NCI-H1092 treated with DMSO at 0.1 percent for 48 hours (cell line): ENCODE results near the gene P2RX4.
"Not testable (repeated sequence)": the region's sequence is repeated elsewhere in the genome, so short reads cannot be mapped to it uniquely, and the experiment has no call there.

Experiments used
- DNase-seq: peaks from one replicate; lab custom pipeline; 2025; lab: John Stamatoyannopoulos, UW

P2RX4 gene

DNA sequence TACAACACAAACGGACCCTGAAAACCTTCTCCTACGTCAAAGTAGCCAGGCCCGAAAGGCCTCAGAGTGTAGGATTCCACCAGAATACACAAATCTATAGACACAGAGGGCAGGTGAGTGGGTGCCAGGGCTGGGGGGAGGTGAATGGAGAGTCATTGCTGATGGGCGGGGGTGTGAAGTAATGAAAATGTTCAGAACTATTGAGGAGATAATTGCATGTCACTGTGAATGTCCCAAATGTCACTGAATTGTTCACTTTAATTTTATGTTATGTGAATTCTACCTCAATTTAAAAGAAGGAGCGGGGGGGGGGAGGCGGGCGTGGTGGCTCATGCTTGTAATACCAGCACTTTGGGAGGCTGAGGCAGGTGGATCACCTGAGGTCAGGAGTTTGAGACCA, 36.0 kb downstream of the P2RX4 start:
- no peak for DNase-seq

DNA sequence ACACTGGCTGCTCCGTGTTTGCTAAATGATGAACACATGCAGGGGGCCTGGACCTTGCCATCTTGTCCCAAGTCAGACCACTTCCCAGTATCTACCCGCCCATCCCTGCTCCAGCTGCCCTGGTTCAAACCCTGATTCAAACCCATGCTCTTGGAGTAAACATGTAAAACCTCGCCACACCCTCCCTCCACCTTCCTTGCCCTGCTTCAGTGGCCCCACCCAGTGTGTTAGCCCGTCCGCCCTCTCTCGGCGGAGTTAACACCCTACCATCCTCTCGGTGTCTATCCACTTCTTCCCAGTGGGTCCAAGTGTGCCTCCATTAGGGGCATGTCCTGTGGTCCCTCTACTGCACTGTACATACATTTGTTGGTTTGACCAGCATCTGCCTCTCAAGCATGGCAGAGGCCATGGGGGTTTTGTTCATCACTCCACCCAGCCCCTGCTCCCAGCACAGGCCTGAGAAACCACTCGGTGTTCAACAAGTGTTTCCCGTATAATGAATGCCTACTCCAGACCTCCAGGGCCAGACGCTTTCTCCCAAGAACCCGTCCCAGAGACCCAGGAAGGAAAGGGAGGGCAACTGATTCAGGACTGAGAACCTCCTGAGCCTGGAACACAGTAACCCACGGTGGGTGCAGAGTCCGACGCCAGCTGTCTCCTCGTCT, 37.1 kb downstream of the P2RX4 start:
- DNase-seq, result no peak

DNA sequence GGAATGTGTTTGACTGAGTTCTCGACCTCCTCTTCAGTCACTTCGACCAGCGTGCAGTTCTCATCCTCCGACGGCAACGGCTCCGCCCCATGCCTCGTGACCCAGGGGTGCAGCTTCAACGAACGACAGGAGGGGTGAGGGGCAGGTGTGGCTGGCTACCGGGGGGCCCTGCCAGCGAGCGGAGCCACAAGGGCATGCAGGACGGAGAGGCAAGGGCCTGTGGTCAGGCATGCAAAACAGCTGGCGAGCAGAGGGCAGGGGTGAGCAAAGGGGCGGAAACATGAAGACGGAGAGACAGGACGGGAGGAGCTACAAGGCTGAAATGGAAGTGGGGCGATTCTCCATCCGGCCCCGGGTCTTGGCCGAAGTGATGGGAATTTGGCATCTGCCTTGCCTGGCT, 38.7 kb downstream of the P2RX4 start:
- DNase-seq, result no peak

DNA sequence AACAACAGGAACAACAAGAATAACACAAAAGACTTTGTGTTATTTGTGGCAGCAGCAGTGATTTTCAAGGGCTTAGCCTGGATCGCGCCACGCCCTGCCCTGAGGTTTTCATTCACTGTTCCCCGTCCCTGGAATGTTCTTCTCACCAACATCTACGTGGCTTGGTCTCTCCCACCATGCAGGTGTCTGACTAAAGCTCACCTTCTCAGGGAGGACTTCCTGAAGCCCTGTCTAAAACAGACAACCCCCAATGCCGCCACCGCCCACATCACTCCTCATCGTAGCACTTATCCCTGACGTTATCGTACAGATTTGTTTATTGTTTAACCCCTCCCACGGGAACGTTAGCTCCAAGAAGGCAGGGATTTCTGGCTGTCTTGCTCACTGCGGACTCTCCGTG, 40.4 kb downstream of the P2RX4 start:
- no peak for DNase-seq

DNA sequence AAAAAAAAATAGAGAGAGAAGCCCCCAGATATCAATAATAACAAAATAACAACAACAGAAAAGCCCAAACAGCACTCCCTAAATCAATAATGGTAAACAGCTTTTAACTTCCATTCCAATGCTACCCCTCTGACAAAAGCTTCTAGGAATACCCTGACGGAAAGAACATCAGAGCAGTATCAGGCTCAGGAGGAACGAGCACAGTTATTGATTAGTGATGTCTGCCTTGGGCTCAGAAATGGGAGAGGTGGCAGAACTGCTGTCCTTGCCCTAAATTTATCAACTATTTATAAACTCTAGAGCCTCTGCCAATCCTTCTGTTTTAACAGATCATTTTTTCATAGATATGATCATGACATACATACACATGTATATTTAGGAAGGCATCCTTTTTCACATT, 41.9 kb downstream of the P2RX4 start:
- no peak for DNase-seq

DNA sequence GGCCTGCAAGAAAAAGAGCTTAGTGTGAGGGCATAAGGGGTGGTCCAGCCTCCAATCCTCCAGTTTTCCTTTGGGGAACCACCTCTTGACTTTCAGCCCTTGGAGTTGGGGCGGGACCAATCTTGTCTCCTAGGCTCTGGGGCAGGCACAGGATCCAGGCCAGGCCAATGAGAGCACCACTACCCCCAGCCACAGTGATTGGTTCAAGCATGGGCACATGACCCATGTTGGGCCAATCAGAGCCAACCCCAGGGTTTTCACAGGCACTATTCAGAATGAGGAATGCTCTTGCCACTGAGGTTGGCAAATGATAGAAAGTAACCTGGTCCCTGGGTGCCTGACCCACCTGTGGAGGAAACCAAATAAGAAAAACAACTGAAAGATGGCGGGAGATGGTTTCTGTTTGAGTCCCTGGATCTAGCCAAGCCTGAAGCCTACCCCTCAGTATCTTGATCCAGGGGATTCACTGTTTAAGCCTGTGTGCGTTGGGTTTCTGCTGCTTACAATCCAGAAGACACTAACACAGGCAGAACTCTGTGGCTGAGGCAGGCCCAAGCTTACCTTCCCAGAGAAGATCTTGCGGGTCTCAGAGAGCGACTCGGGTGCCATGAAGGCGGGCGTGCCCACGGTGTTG, 42.9 kb downstream of the P2RX4 start:
- DNase-seq, result no peak

DNA sequence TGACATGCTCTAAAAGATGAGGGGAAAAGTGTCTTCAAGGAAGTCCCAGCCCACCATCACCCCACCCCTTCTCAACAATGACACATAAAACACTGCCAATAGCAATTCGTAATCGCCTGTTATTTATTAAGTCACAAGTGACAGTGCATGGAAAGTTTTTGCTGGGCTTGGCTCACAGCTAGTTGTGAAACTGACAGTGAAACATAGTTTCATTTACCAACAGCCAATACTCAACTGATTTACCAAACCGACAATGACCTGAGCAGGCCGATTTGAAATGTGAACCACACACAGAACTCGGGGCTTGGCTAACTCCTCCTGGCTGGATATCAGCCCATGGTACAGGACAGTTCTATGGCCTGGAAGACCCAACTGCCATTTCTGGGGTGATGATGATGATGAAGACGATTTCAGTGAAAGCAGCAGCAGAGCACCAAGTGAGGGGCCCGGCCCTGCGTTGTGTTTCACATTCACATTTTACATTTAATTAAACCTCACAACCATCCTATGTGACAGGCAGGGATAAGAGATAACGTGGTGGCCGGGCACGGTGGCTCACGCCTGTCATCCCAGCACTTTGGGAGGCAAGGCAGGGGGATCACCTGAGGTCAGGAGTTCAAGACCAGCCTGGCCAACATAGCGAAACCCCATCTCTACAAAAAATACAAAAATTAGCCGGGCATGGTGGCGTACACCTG, 43.9 kb downstream of the P2RX4 start:
- no peak for DNase-seq

DNA sequence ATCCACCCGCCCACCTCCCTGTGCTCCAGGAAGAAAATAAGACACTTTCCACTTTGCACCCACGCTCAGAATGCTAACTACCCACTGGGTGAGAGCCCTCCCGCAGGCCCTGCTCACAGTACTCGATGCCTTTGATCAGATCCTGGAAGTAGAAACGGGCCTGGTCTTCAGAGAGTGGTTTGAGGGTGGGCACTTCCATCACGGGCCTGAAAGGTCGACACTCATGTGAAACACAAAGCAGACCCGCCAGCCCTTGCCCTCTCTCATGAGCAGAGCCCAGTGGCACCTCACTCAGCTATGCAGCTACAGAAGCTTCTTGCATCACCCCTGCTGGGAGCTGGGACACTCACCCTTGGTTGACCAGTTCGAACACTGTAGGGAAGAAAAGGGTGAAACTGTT, 45.5 kb downstream of the P2RX4 start:
- no peak for DNase-seq

DNA sequence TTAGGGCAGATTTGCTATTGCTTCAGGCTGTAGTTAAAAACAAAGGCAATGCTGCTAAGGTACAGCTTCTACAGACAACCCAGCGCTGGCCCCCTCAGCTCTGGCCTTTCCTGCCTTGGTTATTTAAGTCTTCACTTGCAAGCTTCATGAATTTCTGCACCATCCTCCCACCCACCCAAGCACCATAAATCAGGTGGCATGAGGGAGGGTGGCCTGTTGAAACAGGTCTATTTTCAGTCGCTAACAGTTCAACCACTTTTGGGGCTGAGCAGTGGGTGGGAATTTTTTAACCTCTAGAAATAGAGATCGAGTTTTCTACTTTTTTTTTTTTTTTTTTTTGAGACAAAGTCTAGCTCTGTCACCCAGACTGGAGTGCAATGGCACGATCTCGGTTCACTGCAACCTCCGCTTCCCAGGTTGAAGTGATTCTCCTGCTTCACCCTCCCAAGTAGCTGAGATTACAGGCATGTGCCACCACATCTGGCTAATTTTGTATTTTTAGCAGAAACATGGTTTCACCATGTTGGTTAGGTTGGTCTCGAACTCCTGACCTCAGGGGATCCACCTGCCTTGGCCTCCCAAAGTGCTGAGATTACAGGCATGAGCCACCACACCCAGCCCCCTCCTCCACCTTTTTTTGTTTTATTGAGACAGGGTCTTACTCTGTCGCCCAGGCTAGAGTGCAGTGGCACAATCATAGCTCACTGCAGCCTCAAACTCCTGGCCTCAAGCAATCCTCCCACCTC, 47.9 kb downstream of the P2RX4 start:
- DNase-seq, result not testable (repeated sequence)

DNA sequence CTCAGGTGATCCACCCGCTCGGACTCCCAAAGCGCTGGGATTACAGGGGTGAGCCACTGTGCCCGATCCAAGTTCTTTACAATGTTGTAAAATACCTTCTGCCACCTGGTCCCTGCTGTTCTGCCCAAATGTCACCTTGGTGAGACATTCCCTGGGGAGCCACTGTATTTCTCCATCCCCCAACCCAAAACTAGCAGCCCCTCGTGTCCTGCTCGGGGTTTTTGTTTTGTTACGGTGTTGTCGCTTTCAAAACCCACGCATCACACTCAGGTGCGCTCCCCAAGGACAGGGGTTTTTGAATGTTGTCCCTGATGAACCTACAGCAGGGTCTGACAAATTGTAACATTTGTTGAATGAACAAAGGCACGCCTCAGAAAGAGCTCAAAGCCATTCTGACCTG, 49.1 kb downstream of the P2RX4 start:
- no peak for DNase-seq

DNA sequence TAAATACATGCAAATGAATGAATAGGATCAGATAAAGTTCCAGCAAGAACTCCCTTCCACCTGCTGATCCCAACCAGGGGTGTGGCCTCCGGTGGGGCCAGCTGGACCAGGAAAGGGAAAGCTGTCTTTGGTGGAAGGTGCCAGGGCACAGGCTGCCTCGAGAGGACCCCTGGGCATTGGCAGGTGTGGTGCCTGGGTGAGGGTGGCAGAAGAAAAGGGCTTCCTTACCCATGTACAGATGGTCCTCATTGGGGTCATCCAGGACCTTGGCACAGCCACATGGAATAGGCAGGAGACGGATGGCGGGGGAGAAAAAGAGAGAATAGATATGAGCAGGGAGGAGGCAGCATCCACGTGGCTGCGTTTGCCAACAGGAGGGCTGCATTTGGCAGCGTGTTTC, 50.2 kb downstream of the P2RX4 start:
- DNase-seq, result no peak

DNA sequence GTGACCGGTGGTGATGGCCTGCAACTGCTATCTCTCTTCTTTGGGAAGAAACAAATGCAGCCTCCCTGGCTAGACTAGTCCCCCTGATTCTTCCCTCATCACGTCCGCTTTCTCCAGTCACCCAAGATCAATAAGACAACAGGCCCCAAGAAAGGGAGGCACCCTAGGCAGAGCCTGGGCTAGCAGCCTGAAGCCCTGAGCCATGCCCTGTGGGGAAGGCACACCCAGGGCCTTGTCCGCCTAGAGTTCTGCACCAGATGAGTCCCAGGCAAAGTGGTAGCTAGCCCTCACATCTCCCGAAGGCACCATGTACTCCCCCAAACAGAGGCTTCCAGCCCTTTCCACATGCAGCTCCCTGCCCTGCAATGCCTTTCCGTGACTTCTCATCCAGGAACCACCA, 51.5 kb downstream of the P2RX4 start:
- no peak for DNase-seq

DNA sequence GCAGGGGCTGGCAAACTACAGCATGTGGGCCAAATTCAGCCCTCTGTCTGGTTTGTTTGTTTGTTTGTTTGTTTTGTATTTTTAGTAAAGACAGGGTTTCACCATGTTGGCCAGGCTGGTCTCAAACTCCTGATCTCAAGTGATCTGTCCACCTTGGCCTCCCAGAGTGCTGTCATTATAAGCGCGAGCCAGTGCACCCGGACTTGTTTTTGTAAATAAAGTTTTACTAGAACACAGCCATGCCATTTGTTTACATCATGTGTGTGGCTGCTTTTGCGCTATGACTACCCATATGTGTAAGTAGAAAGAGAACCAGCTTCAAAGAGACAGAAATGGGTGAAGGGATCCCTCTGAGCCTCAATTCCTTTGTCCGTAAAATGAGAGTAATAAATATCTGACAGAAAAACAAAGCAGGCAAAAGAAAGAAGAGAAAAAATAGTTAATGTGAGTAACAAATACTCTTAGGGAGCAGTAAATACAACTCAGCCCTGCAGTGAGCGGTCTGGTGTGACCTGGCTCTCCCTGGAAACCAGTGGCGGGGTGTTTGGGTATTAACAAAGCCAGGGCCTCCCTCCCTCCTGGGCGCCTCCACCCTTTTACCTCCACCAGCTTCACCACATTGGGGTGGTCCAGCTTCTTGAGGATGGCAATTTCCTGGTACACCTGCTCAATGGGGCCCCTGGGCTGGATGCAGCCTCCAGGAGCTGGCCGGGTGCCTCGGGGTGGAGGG, 53.4 kb downstream of the P2RX4 start:
- no peak for DNase-seq

DNA sequence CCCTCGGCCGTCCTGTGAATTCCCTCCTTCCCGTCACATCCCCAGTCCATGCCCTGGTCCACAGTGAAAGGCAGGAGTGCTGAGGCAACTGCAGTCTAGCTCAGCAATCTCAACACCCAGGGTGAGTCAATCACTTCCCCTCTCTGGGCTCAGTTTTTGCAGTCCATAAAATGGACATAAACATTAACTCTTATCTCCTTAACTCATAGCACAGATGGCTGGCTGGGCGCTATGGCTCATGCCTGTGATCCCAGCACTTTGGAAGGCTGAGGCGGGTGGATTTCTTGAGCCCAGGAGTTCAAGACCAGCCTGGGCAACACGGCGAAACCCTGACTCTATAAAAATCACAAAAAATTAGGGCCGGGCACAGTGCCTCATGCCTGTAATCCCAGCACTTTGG, 54.2 kb downstream of the P2RX4 start:
- no peak for DNase-seq

DNA sequence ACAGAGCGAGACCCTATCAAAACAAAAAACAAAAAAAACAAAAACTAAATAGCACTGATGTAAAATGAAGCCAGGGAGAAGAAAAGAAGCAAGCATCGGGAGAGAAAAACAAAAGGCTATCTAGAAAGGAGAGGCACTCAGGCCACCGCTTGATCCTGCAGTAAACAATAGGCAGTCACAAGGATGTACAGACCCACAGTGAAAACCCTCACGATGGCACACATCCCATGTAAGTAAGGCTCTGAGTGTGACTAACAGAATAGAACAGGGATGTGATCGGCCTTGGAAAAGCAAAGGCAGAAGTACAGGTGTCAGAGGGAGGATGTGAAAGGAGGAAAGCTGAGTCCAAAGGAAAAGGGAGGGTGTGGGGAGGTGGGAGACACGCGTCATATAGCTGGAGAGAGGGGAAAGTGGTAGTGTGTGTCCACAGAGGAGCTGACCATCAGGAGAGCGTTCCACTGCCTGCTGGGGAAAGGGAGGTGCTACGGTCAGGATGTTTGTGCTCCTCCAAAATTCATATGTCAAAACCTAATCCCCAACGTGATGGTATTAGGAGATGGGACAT, 55.1 kb downstream of the P2RX4 start:
- no peak for DNase-seq

DNA sequence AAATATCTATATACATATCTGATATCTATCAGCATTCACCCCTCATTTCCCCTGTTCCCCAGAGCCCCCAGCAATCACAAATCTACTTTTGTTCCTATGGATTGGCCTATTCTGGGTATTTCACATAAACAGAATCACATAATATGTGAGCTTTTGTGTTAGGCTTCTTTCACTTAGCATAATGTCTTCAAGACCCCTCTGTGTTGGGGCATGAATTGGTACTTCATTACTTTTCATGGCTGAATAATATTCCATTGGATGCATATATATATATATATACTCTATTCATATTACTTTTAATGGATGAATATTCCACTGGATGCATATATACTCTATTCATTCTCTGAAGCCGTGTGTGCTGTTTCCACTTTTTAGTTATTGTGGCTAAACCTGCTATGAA, 57.9 kb downstream of the P2RX4 start:
- DNase-seq, result no peak

DNA sequence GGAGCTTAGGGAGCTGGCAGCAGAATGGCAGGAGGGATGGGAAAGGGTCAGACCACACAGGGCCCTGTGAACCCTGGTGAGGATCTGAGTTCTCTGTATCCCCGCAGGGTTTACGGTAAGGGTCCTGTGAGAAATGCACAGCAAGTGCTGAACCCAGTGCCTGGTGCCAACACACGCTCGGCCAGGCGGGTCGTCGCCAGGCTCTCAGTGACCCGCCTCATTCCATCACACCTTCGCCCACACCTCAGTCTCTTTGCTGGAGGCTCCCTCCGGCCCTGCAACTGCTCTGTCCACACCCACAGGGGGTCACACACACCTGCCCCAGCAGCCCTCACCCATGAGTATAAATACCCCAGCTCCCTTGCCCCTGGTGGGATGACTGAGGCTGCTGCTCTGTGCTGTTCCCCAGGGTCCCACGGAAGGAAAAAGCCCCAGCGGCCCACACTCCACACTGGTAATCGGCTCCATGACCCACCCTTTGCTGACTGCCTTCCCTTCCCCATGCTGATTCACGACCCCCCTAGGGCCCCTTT, 63.5 kb downstream of the P2RX4 start:
- DNase-seq, result no peak

DNA sequence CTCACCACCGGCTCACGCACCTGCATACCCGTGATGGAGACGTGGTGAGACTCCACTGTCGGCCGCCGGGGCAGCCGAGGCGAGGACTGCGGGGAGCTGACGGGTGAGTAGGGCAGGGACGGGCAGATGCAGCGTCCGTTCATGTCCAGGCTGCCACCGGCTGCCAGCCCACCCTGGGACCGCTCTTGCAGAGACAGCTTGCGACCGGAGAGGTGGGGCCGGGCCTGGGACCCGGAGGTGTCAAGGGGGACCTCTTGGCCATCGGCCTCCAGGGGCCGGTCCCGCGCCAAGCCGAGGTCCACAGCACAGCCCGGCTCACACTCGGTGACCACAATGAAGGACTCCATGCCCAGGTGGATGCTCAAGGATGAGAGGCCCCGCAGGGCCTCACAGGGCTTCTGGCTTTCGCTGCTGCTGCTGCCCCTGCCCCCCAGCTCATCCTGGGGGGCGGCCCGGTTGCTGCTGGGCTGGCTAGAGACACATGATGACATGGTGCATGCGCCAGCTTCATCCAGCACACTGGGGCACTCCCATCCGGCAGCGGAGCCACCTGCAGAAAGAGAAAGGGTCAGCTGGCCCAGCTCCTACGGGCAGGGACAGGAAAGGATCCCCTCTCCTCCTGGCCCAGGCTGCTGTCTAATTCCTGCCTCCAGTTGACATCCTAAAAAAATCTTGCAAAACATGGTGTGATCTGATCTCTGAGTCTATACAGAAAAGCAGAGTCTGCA, 64.3 kb downstream of the P2RX4 start:
- no peak for DNase-seq

DNA sequence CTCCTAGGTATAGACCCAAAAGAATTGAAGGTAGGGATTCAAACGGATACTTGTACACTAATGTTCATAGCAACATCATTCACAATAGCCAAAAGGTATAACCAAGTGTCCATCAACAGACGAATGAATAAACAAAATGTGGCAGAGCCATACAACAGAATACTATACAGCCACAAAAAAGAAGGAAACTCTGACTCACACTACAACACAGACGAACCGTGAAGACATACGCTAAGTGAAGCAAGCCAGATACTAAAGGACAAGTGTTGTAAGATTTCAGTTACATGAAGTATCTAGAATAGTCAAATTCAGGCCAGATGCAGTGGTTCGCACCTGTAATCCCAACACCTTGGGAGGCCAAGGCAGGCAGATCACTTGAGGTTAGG, 67.4 kb downstream of the P2RX4 start:
- no peak for DNase-seq

DNA sequence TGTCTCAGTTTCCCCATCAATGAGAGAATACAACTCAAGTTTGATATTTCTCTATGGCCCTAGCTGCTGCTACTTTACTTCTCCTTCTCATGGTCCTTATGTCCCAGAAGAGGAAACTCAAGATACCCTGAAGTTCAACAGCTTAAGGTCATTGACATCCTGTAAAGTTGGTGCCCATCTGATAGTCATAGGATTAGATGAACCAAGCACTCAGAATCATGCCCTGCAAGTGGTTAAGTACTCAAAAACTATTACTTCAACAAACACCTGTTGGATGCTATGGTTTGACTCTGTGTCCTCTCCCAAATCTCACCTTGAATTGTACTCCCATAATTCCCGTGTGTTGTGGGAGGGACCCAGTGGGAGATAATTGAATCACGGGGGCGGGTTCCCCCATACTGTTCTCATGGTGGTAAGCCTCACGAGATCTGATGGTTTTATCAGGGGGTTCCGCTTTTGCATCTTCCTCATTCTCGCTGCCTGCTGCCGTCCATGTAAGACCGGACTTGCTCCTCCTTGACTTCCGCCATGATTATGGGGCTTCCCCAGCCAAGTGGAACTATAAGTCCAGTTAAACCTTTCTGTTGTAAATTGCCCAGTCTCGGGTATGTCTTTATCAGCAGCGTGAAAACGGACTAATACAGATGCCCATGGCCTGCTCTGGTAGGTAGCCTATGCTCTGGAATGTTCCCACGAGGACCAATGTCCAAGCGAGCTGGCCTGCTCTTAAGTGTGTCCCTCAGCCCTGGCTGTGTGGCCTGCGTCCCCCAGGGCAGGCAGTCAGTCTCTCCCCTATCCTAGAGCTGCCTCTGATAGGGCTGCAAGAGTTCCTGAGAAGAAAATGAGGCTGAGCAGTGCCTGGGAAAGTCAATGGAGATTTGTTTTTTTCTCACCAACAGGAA, 68.5 kb downstream of the P2RX4 start:
- DNase-seq, result no peak
